Myocyte (in vitro differentiated cells): ENCODE measurements around the gene MRPL27. TPM values are rescaled to one million over a fixed set of nuclear protein-coding genes. Genes with fewer than 3 reads are reported as not detected.

Experiments
- DNase-seq: peaks from one replicate; pipeline ENCODE4 v3.0.0-alpha.2; 2012; ENCODE audit warnings: low read depth
- total RNA-seq: library from RNA; depleted of rRNA; stranded (reverse); fragments of >200 nt; gene quantifications from 2 replicates; pipeline ENCODE4 v1.2.3, GENCODE V29; 2014

Gene MRPL27
- total RNA-seq, 1 donor from 2014 or later: 63.9 TPM

DNA sequence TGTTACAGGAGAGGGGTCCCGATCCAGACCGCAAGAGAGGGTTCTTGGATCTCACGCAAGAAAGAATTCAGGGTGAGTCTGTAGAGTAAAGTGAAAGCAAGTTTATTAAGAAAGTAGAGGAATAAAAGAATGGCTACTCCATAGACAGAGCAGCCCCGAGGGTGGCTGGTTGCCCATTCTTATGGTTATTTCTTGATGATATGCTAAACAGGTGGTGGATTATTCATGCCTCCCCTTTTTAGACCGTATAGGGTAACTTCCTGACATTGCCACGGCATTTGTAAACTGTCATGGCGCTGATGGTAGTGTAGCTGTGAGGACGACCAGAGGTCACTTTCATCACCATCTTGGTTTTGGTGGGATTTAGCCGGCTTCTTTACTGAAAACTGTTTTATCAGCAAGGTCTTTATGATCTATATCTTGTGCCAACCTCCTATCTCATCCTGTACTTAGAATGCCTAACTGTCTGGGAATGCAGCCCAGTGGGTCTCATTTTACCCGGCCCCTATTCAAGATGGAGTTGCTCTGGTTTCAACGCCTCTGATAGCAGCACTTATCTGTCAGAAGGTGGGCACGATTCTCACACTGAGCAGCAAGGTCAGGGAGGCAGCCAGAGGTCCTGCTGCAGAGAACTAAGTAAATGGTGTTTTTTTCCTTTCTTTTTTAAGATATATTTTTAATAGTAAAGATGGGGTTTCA lies 53.5 kb downstream of the MRPL27 start:
- DNase-seq: no peak

DNA sequence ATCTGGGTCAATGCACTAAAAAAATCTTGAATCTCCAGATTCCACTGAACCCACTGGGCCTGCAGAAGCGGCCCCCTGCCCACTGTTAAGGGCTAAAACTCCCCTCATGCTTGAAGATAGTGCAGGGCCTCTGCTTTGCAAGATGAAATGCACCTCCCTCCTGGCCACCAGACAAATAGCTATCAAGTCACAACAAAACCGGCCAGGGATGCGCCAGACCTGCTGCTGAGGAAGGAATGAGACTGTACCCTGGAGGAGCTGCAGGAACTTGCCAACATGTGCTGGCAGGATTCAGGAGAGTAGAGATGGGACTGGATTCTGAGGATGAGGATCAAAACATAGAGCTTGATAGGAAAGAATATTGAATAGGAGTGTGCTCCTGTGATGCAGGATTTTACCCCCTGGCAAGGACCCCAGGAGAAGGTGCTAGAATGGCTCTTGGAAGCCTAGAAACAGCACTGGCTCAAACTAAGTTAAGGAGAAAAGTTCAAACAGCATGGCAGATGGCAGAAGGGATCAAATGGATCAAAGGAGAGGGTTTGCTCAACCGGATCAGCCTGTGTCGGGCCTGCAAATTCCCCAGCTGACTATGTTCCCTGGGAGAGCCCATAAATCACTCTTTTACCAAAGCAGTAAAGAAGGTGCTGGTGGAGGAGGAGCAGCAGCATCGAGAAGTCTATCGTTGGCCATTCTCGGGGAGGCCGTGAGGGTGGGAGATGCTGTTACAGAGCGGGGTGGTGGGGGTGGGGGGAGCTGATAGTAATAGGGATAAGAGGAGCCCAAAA lies 54.3 kb downstream of the MRPL27 start:
- peak; percentile 26 for DNase-seq

Other genes with a start within 250 kb of the MRPL27 start
- gene SAMD14, start 243.0 kb downstream of the MRPL27 start, total RNA-seq: 0.24 and 0.47 TPM in 2 replicates
- 40.5 and 44.2 TPM in 2 replicates for gene PPP1R9B, start 222.5 kb downstream of the MRPL27 start, total RNA-seq
- gene SGCA, start 207.2 kb downstream of the MRPL27 start, total RNA-seq: 428 and 447 TPM in 2 replicates
- gene COL1A1, start 171.6 kb downstream of the MRPL27 start, total RNA-seq: 604 and 719 TPM in 2 replicates
- gene TMEM92, start 98.7 kb downstream of the MRPL27 start, total RNA-seq: not detected in 2 replicates
- gene XYLT2, start 27.1 kb downstream of the MRPL27 start, total RNA-seq: 21.4 and 26.0 TPM in 2 replicates
- 0.62 and 0.68 TPM in 2 replicates for gene EME1, start within 50 bp of the MRPL27 start, total RNA-seq
- 64.2 and 94.5 TPM in 2 replicates for gene LRRC59, start 24.3 kb upstream of the MRPL27 start, total RNA-seq
- 20.8 and 29.9 TPM in 2 replicates for gene ACSF2, start 53.0 kb upstream of the MRPL27 start, total RNA-seq
- not detected in 2 replicates for gene CHAD, start 95.7 kb upstream of the MRPL27 start, total RNA-seq
- 34.2 and 39.3 TPM in 2 replicates for gene RSAD1, start 105.7 kb upstream of the MRPL27 start, total RNA-seq
- 0.35 and 0.52 TPM in 2 replicates for gene MYCBPAP, start 135.3 kb upstream of the MRPL27 start, total RNA-seq
- gene EPN3, start 159.6 kb upstream of the MRPL27 start, total RNA-seq: not detected in 2 replicates
- 45.9 and 50.3 TPM in 2 replicates for gene SPATA20, start 174.0 kb upstream of the MRPL27 start, total RNA-seq
- 0.03 and 0.10 TPM in 2 replicates for gene CACNA1G, start 187.5 kb upstream of the MRPL27 start, total RNA-seq